C1 segment of cervical spinal cord (tissue), 14 donors: ENCODE data around the gene IAPP.
"Not testable (repeated sequence)": the region's sequence is repeated elsewhere in the genome, so short reads cannot be mapped to it uniquely, and the experiment has no call there.

Source experiments
- DNase-seq, 14 donors: peaks; one replicate each; lab custom pipeline; 2025; lab: John Stamatoyannopoulos, UW

IAPP gene

DNA sequence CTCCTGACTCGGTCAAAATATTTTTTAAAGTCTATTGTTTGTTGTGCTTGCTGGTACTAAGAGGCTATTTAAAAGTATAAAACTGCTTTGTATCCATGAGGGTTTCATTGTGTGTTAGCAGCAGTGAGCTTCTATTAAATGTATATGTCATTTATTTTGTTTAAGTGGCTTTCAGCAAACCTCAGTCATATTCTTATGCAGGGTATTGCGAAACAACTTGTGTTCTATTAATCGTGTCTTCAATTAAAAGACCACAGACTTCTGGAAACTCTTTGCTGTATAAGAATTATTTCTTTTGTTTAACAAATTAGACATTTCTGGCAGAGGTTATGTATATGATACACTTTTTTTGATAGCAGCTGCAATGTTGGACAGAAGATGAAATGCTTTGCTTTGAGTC, 6.5 kb downstream of the IAPP start:
- no peak for DNase-seq

GRCh38 chr12:21381320-21381719, 8.6 kb downstream of the IAPP start:
- not testable (repeated sequence) for DNase-seq

DNA sequence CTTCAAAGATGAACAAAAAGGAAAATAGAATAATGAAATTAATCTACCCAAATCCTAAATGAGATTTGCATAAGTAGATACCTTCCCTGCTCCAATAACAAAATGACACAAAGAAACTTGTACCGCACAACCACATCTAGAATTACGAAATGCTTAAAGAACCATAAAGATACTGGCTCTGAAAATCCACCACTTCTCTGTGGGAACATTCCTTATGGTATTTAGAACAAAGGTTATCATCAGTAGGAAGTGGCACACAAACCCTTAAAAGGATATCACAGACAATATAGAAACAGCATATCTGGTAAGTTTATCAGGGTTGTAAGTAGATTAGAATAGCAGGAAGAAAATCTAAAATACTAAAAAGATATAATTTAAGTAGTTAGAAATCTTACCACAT, 11.6 kb downstream of the IAPP start:
- no peak for DNase-seq

- no peak for DNase-seq
These were observed 14.5 kb downstream of the IAPP start for GRCh38 chr12:21387174-21387573.

GRCh38 chr12:21392384-21392783, 19.7 kb downstream of the IAPP start:
- no peak for DNase-seq

- not testable (repeated sequence) for DNase-seq
These were observed 22.3 kb downstream of the IAPP start for GRCh38 chr12:21394828-21395626.

DNA sequence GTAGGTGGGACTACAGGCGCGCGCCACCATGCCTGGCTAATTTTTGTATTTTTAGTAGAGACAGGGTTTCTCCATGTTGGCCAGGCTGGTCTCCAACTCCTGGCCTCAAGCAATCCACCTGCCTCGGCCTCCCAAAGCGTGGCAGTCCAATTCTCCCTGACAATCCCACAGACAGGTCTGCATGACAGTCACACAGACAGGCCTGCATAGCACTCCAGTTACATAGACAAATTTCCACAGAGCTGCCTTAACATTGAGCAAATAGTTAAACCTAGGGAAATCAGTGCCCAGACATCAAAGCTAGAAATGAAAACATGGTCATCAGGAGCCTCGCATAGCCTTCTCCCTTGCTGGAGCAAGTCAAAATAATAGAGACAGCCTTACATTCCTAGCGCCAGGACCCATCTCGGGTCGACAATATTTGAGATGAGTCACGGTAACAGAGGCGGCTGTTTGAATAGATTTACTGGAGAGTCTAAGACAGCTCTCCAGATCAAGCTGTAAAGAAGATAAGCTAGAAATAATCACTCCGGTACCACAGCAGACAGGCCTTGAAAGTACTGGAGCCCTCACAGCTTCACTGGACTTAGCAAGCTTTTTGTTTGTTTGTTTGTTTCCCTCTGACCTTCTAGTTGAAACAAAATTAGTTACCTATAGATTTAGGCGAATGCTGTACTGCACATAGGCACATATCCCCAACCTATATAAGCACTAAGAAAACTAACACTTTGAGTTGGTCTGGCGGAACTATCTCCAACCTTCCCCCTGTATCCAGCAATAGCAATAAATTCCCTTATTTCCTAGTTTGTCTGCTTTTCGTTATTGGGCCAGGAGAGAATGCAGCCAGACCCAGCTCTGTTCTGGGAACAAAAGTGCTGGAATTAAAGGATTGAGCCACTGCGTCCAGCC, 40.9 kb downstream of the IAPP start:
- DNase-seq: no peak

GRCh38 chr12:21416511-21417121, 43.9 kb downstream of the IAPP start:
- no peak for DNase-seq

DNA sequence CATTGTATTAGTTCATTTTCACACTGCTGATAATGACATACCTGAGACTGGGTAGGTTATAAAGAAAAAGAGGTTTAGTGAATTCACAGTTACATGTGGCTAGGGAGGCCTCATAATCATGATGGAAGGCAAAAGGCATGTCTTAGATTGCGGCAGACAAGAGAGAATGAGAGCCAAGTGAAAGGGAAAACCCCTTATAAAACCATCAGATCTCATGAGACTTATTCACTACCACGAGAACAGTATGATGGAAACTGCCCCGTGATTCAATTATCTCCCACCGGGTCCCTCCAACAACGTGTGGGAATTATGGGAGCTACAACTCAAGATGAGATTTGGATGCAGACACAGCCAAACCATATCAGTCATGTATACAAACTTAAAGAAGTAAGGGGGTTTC, 45.7 kb downstream of the IAPP start:
- DNase-seq: not testable (repeated sequence)

- DNase-seq: not testable (repeated sequence)
These were observed 46.5 kb downstream of the IAPP start for GRCh38 chr12:21419009-21419699.

GRCh38 chr12:21428241-21428640, 55.5 kb downstream of the IAPP start:
- no peak for DNase-seq
